Osteoblast (primary cell): ENCODE data around the gene GH2. TPM values are rescaled to one million over a fixed set of nuclear protein-coding genes. Genes with fewer than 3 reads are reported as not detected.
A peak's percentile ranks its signal among the peaks of the same experiment; 100 is the strongest.

Experiments
- DNase-seq: peaks from one replicate; pipeline ENCODE4 v3.0.0; 2011; ENCODE audit warnings: low spot score, mixed read lengths; ENCODE audit not compliant: insufficient read length; ENCODE audit errors: missing footprints
- H2AFZ ChIP-seq: 2 replicates; pipeline ENCODE4 v1.6.0; 2011; ENCODE audit warnings: mild to moderate bottlenecking, low read length
- H3K27ac ChIP-seq: 2 replicates; pipeline ENCODE4 v1.5.1; 2011; ENCODE audit warnings: mild to moderate bottlenecking, low read depth, low read length, moderate library complexity
- H3K27me3 ChIP-seq: 2 replicates; pipeline ENCODE4 v1.6.0; 2012; ENCODE audit warnings: mild to moderate bottlenecking, control low read depth, inconsistent platforms, low read length, moderate library complexity; ENCODE audit not compliant: insufficient read depth
- H3K36me3 ChIP-seq: 2 replicates; pipeline ENCODE4 v1.5.1; 2011; ENCODE audit warnings: mild to moderate bottlenecking, low read length, control low read depth, moderate library complexity; ENCODE audit not compliant: insufficient read depth
- H3K4me1 ChIP-seq: 2 replicates; pipeline ENCODE4 v1.5.1; 2011; ENCODE audit warnings: mild to moderate bottlenecking, low read length, control low read depth, moderate library complexity; ENCODE audit not compliant: insufficient read depth
- H3K4me2 ChIP-seq: 2 replicates; pipeline ENCODE4 v1.6.0; 2011; ENCODE audit warnings: mild to moderate bottlenecking, low read length; ENCODE audit not compliant: insufficient read depth
- H3K4me3 ChIP-seq: fragments of 200-600 bp; sonication (generic); 3 replicates; pipeline ENCODE4 v1.5.1; 2012; ENCODE audit warnings: mild to moderate bottlenecking, low read length, inconsistent platforms; ENCODE audit not compliant: insufficient read depth
- H3K79me2 ChIP-seq: 2 replicates; pipeline ENCODE4 v1.6.0; 2012; ENCODE audit warnings: mild to moderate bottlenecking, low read length, control low read depth, inconsistent platforms; ENCODE audit not compliant: insufficient read depth
- H3K9me3 ChIP-seq: 2 replicates; pipeline ENCODE4 v1.5.1; 2011; ENCODE audit warnings: low read depth, low read length, control low read depth
- H4K20me1 ChIP-seq: 2 replicates; pipeline ENCODE4 v1.6.0; 2012; ENCODE audit warnings: mild to moderate bottlenecking, low read length, control low read depth; ENCODE audit not compliant: insufficient read depth
- total RNA-seq: library from RNA; depleted of rRNA; stranded (reverse); fragments of >200 nt; gene quantifications from 2 replicates; pipeline ENCODE4 v1.2.3, GENCODE V29; 2012
- TF ChIP-seq, protein P1 (sequence below): IDR thresholded peaks from 2 replicates; pipeline ENCODE4 v1.5.1; 2011; ENCODE audit warnings: mild to moderate bottlenecking, low read depth, low read length, moderate library complexity; ENCODE audit errors: extremely low read depth

The GH2 gene
- total RNA-seq, 1 donor, result not detected

DNA sequence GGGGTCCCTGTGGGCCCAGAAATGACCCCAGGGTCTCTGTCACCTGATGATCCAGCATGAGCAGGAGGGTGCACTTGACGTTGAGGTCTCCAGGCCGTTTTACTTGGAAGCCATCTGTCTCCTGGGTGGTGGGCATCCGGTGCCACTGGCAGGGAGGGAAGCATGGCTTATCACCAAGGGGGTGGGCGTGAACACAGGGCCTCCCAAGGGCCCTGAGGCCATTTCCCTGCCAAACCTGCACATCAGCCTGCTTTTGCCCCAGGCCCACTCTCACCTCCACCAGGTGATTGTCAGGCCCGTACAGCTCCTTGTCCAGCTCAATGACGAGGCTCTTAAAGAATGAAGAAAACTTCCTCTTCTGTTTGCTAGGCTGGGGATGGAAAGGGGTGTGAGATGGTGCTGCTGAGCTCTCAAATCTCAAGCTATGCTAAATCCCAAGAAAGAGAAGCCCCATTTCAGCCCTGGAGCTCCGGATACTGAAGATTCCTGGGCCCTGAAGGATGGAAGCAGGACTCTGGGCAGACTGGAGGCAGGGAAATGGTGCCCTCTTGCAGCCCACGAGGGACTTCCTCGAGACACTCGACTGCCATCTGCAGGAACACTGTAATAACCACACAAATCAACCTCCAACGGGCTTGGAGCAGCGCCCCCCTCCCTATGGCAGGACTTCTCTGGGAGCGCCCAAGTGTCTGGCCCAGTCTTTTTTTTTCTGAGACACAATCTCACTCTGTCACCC, 47.1 kb downstream of the GH2 start:
- peak; percentile 95 for DNase-seq
- Histone ChIP-seq H3K27me3 (no peaks in the 10 kb centered on the region), H3K4me2 (no peak overlapping the region), H3K79me2 (peaks cover 52% of the 10 kb centered on the region), H3K9me3 (no peaks in the 10 kb centered on the region), H4K20me1 (peaks cover 37% of the 10 kb centered on the region), H3K27ac (no peak overlapping the region), H3K4me3 (no peak overlapping the region), H2AFZ (no peak overlapping the region), H3K36me3 (peaks cover 65% of the 10 kb centered on the region), H3K4me1 (peaks cover 15% of the 10 kb centered on the region)
- TF ChIP-seq, protein P1, sequence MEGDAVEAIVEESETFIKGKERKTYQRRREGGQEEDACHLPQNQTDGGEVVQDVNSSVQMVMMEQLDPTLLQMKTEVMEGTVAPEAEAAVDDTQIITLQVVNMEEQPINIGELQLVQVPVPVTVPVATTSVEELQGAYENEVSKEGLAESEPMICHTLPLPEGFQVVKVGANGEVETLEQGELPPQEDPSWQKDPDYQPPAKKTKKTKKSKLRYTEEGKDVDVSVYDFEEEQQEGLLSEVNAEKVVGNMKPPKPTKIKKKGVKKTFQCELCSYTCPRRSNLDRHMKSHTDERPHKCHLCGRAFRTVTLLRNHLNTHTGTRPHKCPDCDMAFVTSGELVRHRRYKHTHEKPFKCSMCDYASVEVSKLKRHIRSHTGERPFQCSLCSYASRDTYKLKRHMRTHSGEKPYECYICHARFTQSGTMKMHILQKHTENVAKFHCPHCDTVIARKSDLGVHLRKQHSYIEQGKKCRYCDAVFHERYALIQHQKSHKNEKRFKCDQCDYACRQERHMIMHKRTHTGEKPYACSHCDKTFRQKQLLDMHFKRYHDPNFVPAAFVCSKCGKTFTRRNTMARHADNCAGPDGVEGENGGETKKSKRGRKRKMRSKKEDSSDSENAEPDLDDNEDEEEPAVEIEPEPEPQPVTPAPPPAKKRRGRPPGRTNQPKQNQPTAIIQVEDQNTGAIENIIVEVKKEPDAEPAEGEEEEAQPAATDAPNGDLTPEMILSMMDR, result peak; percentile 89

DNA sequence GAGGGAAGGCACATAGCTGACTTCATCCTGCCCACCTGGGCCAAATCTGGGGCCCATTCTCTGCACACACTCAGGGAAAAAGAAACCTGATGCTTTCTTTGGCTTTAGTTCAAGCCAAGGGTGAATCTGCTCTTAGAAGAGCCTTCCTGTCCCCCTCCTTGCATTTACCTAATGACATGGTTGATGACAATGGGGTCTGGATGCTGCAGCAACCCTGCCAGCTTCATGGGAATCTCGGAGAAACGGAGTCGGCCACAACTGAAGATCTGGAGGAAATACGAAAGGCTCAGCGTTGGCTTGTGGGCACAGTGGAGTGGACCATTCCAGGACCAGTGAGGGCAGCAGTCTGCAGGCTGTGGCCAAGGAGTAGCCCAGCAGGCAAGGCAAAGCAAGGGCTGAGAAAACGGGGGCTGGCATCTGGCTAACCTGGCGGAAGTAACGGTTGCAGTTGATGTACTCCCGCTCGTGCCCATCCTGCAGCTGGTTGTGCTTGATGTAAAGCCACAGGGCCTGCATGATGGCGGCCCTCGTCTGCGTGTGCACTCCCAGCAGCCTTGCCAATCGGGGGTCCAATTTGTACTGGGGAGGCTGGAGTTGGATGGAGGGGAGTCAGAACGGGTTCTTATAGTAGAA, 47.9 kb downstream of the GH2 start:
- H3K9me3 ChIP-seq, result no peaks in the 10 kb centered on the region
- H3K4me1 ChIP-seq, result peaks cover 9% of the 10 kb centered on the region
- TF ChIP-seq, protein P1, result no peak
- no peak overlapping the region for H3K27ac ChIP-seq
- no peak overlapping the region for H2AFZ ChIP-seq
- peaks cover 39% of the 10 kb centered on the region for H4K20me1 ChIP-seq
- H3K27me3 ChIP-seq, result no peaks in the 10 kb centered on the region
- H3K79me2 ChIP-seq, result peaks cover 52% of the 10 kb centered on the region
- peak; percentile 66 for DNase-seq
- H3K4me2 ChIP-seq, result no peak overlapping the region
- no peak overlapping the region for H3K4me3 ChIP-seq
- peaks cover 72% of the 10 kb centered on the region for H3K36me3 ChIP-seq

DNA sequence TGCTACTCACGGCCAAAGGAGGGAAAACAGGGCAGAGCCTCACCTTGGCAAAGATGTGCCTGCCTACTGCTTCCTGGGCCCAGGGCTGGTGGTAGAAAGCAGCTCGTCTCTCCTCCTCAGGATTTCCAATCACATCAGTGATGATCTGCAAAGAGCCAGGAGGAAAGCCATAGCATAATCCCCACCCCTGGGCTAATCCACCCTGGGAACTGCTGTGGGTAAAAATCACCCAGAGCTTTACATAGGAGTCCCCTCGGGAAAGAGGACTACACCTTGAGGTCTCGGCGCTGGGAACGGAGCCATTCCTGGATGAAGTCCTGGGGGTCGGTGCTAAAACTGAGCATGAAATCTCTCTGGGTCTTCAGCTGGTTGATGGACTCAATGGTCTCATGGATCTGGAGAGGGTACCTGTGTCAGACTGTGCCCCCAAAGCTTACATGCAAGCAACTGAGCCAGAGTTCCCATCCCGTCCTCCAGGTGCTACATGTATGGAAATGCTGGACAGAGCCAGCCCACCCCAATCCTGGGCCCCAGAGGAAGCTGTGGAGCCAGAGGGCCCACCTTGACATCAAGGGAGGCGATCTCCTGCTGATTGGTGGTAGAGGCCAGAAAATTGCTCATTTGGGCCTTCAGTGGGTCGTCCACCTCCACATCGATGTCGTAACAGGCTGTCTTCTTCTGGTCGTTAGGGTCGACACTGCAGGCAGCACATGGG, 48.6 kb downstream of the GH2 start:
- Histone ChIP-seq H3K79me2 (peaks cover 52% of the 10 kb centered on the region), H3K4me3 (no peak overlapping the region), H3K27me3 (no peaks in the 10 kb centered on the region), H3K4me2 (no peak overlapping the region), H2AFZ (no peak overlapping the region), H4K20me1 (peaks cover 35% of the 10 kb centered on the region), H3K4me1 (peaks cover 9% of the 10 kb centered on the region), H3K36me3 (peaks cover 73% of the 10 kb centered on the region), H3K27ac (no peak overlapping the region), H3K9me3 (no peaks in the 10 kb centered on the region)
- no peak for DNase-seq
- TF ChIP-seq, protein P1, result no peak

DNA sequence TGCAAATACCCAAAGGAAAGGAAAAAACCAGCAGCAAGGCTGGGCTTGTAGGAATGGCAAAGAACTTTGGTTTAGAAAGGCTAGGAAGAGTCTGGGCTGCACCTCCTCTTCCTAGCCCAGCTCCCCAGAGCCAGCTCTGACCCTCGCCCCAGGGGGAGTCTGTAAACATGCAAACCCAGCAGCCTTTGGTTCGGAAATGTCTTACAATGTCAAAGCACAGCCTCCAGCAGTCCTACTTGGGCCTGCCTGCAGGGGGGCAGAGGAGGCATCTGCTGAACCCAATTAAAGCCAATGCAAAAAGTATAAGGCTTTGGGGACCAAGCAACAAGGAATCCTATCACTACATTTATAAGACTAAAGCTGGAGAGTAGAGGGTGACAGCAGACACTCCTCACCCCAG, 49.3 kb downstream of the GH2 start:
- Histone ChIP-seq H3K27ac (no peak overlapping the region), H2AFZ (no peak overlapping the region), H3K4me1 (peaks cover 14% of the 10 kb centered on the region), H3K9me3 (no peaks in the 10 kb centered on the region), H4K20me1 (peaks cover 32% of the 10 kb centered on the region), H3K27me3 (no peaks in the 10 kb centered on the region), H3K36me3 (peaks cover 73% of the 10 kb centered on the region), H3K4me3 (no peak overlapping the region), H3K4me2 (no peak overlapping the region), H3K79me2 (peaks cover 52% of the 10 kb centered on the region)
- TF ChIP-seq, protein P1, result no peak
- DNase-seq, result no peak
